Neuron (in vitro differentiated cells): Measurements from ENCODE around the gene BCAP31.
A peak's percentile ranks its signal among the peaks of the same experiment; 100 is the strongest.
"Not testable (repeated sequence)": the region's sequence is repeated elsewhere in the genome, so short reads cannot be mapped to it uniquely, and the experiment has no call there.

Experiments
- H2AFZ ChIP-seq: one replicate; pipeline ENCODE4 v1.6.1; 2013; ENCODE audit warnings: low read depth, mild to moderate bottlenecking, inconsistent platforms, low read length, moderate library complexity
- H3K27me3 ChIP-seq: one replicate; pipeline ENCODE4 v1.6.1; 2013; ENCODE audit warnings: low read length; ENCODE audit not compliant: insufficient read depth
- H3K36me3 ChIP-seq: one replicate; pipeline ENCODE4 v1.6.1; 2013; ENCODE audit warnings: low read length; ENCODE audit not compliant: insufficient read depth
- H3K4me1 ChIP-seq: one replicate; pipeline ENCODE4 v1.6.1; 2013; ENCODE audit warnings: low read length; ENCODE audit not compliant: insufficient read depth
- H3K4me3 ChIP-seq: 2 replicates; pipeline ENCODE4 v1.5.1; 2013; ENCODE audit warnings: mild to moderate bottlenecking, low read length, moderate library complexity
- H3K9me3 ChIP-seq: one replicate; pipeline ENCODE4 v1.6.1; 2013; ENCODE audit warnings: low read length

The BCAP31 gene

GRCh38 chrX:153766098-153766817, 42.1 kb upstream of the BCAP31 start:
- H3K36me3 ChIP-seq: no peaks in the 10 kb centered on the region
- peaks cover 30% of the 10 kb centered on the region for H3K4me1 ChIP-seq
- no peaks in the 10 kb centered on the region for H3K9me3 ChIP-seq
- H2AFZ ChIP-seq: peak overlapping the region; percentile 33
- peaks cover 7% of the 10 kb centered on the region for H3K27me3 ChIP-seq
- peak overlapping the region; percentile 41 for H3K4me3 ChIP-seq

- Histone ChIP-seq H2AFZ (peak overlapping the region; percentile 33), H3K4me3 (peak overlapping the region; percentile 41), H3K36me3 (no peaks in the 10 kb centered on the region), H3K9me3 (no peaks in the 10 kb centered on the region), H3K4me1 (peaks cover 30% of the 10 kb centered on the region), H3K27me3 (no peaks in the 10 kb centered on the region)
Observed at GRCh38 chrX:153765138-153766079, 41.2 kb upstream of the BCAP31 start.

DNA sequence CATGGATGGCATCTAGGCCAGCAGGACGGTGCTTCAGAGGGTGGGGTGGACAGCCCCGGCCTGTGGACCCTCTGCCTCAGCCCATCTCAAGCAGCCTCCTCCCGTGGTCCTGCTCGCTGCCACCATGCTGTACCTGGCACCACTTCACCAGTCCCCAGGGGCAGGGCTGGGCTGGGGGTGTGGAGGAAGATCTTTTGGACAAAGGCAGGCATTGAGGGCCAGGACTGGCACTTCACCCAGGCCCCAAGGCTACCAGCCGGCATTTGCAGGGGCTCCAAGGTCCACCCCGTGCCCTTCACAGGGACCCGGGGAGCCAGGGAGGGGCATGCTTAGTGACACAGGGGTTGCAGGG, 40.6 kb upstream of the BCAP31 start:
- H3K4me1 ChIP-seq: peaks cover 30% of the 10 kb centered on the region
- no peaks in the 10 kb centered on the region for H3K27me3 ChIP-seq
- no peaks in the 10 kb centered on the region for H3K9me3 ChIP-seq
- no peak overlapping the region for H3K4me3 ChIP-seq
- H3K36me3 ChIP-seq: no peaks in the 10 kb centered on the region
- no peak overlapping the region for H2AFZ ChIP-seq

DNA sequence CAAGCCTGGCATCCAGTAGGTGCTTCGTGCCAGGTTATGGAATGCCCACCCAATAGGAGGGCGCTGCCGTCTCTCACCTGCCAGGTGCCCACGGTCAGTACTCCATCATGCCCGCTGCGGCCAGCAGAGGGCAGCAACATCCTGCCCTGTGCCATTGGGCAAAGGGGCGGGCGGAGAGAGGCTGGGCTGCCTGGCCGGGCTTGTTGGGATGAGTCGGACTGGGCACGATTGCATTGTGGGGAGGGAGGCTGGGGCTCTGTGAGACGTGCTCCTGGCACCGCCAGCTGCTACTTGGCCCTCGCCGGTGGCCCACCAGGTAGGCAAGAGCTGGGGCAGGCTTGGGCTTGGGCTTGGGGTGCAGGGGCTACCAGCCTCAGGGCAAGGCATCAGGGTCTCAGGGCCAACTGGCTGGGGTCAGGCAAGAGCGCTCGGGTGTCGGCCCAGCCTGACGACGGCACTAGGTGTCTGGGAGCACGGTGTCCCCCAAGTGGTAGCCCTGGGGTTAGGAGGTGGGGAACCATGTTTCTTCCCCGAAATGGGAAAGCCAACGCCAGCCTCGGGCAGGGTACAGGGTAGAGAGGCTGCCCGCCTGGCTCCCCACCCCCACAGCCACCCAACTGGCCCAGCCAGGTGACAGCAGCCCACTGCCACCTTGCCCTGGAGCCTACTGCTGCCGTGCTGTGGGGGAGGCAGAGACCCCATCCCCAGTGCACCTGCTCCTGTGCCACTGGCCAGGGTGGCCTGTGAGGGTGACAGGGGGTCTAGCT, 40.0 kb upstream of the BCAP31 start, which contains the start of gene PLXNB3:
TSS of gene PLXNB3 (plus strand) at position 261 of the 767 bp plus-strand sequence. CDS start 1,287 bp downstream, outside the sequence.
- H3K27me3 ChIP-seq: no peaks in the 10 kb centered on the region
- no peak within 1 kb of the TSS for H2AFZ ChIP-seq
- no peak within 1 kb of the TSS for H3K4me3 ChIP-seq
- no peaks in the 10 kb centered on the region for H3K9me3 ChIP-seq
- no peaks in the 10 kb centered on the region for H3K36me3 ChIP-seq
- peaks cover 30% of the 10 kb centered on the region for H3K4me1 ChIP-seq

GRCh38 chrX:153763298-153763932, 39.2 kb upstream of the BCAP31 start:
- Histone ChIP-seq H3K4me3 (no peak overlapping the region), H2AFZ (no peak overlapping the region), H3K9me3 (no peaks in the 10 kb centered on the region), H3K4me1 (peaks cover 30% of the 10 kb centered on the region), H3K27me3 (no peaks in the 10 kb centered on the region), H3K36me3 (no peaks in the 10 kb centered on the region)

DNA sequence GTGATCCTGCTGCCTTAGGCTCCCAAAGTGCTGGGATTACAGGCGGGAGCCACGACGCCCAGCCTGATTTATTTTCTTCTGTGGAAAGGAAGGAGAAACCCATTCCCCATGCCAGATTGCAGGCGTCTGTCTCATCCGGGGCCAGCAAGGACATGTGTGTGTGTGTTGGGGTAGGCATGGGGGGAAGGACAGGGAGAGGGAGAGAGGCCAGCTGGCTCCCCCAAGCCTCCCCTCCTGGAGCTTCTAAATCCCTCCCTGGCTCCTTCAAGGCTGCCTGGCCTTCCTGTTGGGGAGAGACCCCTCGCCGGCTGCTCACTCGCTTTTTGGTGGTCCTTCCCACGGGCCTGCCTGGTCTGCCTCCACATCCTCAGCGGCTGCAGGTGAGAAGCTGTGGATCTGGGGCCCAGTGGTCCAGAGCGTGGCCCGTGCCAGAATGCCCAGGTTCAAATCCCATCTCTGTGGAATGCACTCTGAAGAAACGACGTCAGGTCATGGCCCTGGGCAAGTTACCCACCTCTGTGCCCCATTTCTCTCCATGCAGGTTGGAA, 38.5 kb upstream of the BCAP31 start:
- Histone ChIP-seq H3K4me1 (peaks cover 30% of the 10 kb centered on the region), H3K27me3 (no peaks in the 10 kb centered on the region), H3K9me3 (no peaks in the 10 kb centered on the region), H2AFZ (no peak overlapping the region), H3K4me3 (no peak overlapping the region), H3K36me3 (no peaks in the 10 kb centered on the region)

- Histone ChIP-seq H3K4me3 (no peak overlapping the region), H2AFZ (no peak overlapping the region), H3K9me3 (no peaks in the 10 kb centered on the region), H3K36me3 (no peaks in the 10 kb centered on the region), H3K4me1 (peaks cover 27% of the 10 kb centered on the region), H3K27me3 (no peaks in the 10 kb centered on the region)
Observed at GRCh38 chrX:153761863-153762262, 37.7 kb upstream of the BCAP31 start.

GRCh38 chrX:153755136-153755535, 30.9 kb upstream of the BCAP31 start:
- Histone ChIP-seq H2AFZ (no peak overlapping the region), H3K9me3 (peaks cover 4% of the 10 kb centered on the region), H3K27me3 (no peaks in the 10 kb centered on the region), H3K36me3 (no peaks in the 10 kb centered on the region), H3K4me1 (no peaks in the 10 kb centered on the region), H3K4me3 (no peak overlapping the region)

DNA sequence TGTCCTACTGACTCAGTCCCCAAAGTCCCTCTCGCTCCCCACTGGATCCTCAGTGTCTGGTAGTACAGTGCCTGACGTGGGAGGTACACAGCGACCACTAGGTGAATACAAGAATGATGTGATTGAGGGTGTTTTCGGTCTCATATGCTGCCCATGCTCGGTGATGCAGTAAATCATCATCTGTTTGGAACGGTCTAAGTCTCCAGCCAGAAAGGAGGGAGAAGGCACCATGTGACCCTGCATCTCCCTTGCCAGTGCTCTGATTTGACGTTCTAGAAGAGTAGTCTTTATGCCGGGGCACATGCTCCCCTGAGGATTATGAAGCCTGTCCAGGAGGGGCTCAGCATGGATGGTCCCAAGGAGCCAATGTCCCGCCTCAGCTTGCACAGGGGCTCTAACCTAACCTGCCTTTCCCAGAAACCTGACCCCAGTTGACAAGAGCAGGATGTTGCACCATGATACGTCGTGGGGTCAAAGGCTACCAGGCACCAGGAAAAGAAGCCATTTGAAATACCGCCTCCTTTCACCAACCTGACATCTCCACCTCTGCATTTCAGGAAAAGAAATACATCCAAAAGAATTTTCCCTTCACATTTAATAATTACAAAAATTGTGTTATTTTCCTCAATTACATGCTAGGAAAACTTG, 26.1 kb upstream of the BCAP31 start:
- H3K27me3 ChIP-seq: no peaks in the 10 kb centered on the region

GRCh38 chrX:153749017-153749416, 24.8 kb upstream of the BCAP31 start:
- not testable (repeated sequence) for H3K9me3 ChIP-seq, H3K4me3 ChIP-seq, H2AFZ ChIP-seq, H3K36me3 ChIP-seq, H3K4me1 ChIP-seq, H3K27me3 ChIP-seq

More for the DNA sequence above, 26.1 kb upstream of the BCAP31 start:
- Histone ChIP-seq H3K36me3 (no peaks in the 10 kb centered on the region), H2AFZ (no peak overlapping the region), H3K4me1 (no peaks in the 10 kb centered on the region), H3K9me3 (peaks cover 2% of the 10 kb centered on the region), H3K4me3 (no peak overlapping the region)

- H3K36me3 ChIP-seq, H3K27me3 ChIP-seq, H3K9me3 ChIP-seq, H3K4me3 ChIP-seq, H3K4me1 ChIP-seq, H2AFZ ChIP-seq: not testable (repeated sequence)
Observed at GRCh38 chrX:153746991-153747390, 22.8 kb upstream of the BCAP31 start.

- Histone ChIP-seq H3K4me3 (no peak overlapping the region), H3K36me3 (no peaks in the 10 kb centered on the region), H3K9me3 (peaks cover 2% of the 10 kb centered on the region)
Observed at GRCh38 chrX:153746359-153746758, 22.2 kb upstream of the BCAP31 start.

More at GRCh38 chrX:153746359-153746758, 22.2 kb upstream of the BCAP31 start:
- Histone ChIP-seq H3K4me1 (no peaks in the 10 kb centered on the region), H3K27me3 (no peaks in the 10 kb centered on the region), H2AFZ (no peak overlapping the region)
